Activated B cell treated with CpG ODN at 0.5 μM for 24 hours (primary cell): Measurements from ENCODE around the gene INPP4B. TPM values are rescaled to one million over a fixed set of nuclear protein-coding genes. Genes with fewer than 3 reads are reported as not detected.
A peak's percentile ranks its signal among the peaks of the same experiment; 100 is the strongest.

ENCODE experiments used
- ATAC-seq: fragments of 200-7000 bp; cut with Tn5 transposase; one replicate; pipeline ENCODE4 v1.10.0; 2021; ENCODE audit warnings: low read depth, mild to moderate bottlenecking, moderate library complexity
- CTCF ChIA-PET: fragments of 350-600 bp; sonication (Branson Sonifier 250); formaldehyde crosslinking; loops from one replicate; lab custom pipeline; 2021; ENCODE audit warnings: antibody characterized with exemption; lab: Charles Lee
- POLR2A ChIA-PET: fragments of 350-600 bp; sonication (Branson Sonifier 250); formaldehyde crosslinking; loops from one replicate; lab custom pipeline; 2021; ENCODE audit warnings: antibody characterized with exemption; lab: Charles Lee
- DNase-seq: peaks from one replicate; pipeline ENCODE4 v3.0.0; 2022
- H3K27ac Mint-ChIP-seq: one replicate; pipeline ENCODE4 v1.8.0; 2020; ENCODE audit warnings: mixed read lengths
- H3K27me3 Mint-ChIP-seq: one replicate; pipeline ENCODE4 v1.8.0; 2021; ENCODE audit warnings: mixed read lengths
- H3K36me3 Mint-ChIP-seq: one replicate; pipeline ENCODE4 v1.8.0; 2021; ENCODE audit warnings: low read depth, mixed read lengths
- H3K4me1 Mint-ChIP-seq: one replicate; pipeline ENCODE4 v1.8.0; 2021; ENCODE audit warnings: mixed read lengths
- H3K4me3 Mint-ChIP-seq: one replicate; pipeline ENCODE4 v1.8.0; 2020; ENCODE audit warnings: mild to moderate bottlenecking, mixed read lengths
- H3K9me3 Mint-ChIP-seq: one replicate; pipeline ENCODE4 v1.8.0; 2020; ENCODE audit warnings: mixed read lengths
- intact Hi-C: fragments of 100-400 bp; cut with micrococcal nuclease; formaldehyde crosslinking; loops from one replicate; pipeline ENCODE4 v1.15.1; 2024
- total RNA-seq: library from RNA; stranded (reverse); gene quantifications from 2 replicates; pipeline ENCODE4 v1.2.3, GENCODE V29; 2022
- TF ChIP-seq, protein P1 (sequence below): fragments of 200-600 bp; IDR thresholded peaks from one replicate; pipeline ENCODE4 v1.8.0; 2022; ENCODE audit warnings: antibody characterized with exemption, mild to moderate bottlenecking

Gene INPP4B
- total RNA-seq, 1 donor from 2014 or later, result 0.11 TPM

DNA sequence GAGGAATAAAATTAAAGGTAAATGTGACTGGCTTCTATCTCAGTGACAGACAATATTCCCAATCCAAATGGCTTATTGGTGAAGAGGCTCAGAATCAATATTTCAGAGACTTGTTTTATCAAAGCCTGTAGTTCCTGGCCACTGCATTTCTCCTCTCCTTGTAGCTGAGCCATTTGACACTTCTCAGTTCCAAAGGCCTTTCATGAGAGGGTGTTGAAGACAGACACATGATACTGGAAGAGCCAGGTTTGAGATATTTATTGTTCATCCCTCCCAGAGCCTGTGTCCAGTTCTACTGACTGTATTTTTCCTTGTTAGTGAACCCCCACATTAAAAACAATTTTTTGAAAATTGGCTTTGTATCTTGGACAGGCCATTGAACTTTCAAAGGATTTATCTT, 12.9 kb upstream of the INPP4B start:
- DNase-seq, result no peak
- Mint-ChIP-seq H3K4me3 (no peak overlapping the region), H3K9me3 (no peaks in the 10 kb centered on the region), H3K27me3 (peaks cover 2% of the 10 kb centered on the region), H3K36me3 (no peaks in the 10 kb centered on the region), H3K27ac (no peak overlapping the region), H3K4me1 (no peaks in the 10 kb centered on the region)
- intact Hi-C loops, result no loop called here
- CTCF ChIA-PET, result no interaction called here
- TF ChIP-seq, protein P1, sequence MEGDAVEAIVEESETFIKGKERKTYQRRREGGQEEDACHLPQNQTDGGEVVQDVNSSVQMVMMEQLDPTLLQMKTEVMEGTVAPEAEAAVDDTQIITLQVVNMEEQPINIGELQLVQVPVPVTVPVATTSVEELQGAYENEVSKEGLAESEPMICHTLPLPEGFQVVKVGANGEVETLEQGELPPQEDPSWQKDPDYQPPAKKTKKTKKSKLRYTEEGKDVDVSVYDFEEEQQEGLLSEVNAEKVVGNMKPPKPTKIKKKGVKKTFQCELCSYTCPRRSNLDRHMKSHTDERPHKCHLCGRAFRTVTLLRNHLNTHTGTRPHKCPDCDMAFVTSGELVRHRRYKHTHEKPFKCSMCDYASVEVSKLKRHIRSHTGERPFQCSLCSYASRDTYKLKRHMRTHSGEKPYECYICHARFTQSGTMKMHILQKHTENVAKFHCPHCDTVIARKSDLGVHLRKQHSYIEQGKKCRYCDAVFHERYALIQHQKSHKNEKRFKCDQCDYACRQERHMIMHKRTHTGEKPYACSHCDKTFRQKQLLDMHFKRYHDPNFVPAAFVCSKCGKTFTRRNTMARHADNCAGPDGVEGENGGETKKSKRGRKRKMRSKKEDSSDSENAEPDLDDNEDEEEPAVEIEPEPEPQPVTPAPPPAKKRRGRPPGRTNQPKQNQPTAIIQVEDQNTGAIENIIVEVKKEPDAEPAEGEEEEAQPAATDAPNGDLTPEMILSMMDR, result no peak
- POLR2A ChIA-PET, result no interaction called here
- no peak for ATAC-seq

DNA sequence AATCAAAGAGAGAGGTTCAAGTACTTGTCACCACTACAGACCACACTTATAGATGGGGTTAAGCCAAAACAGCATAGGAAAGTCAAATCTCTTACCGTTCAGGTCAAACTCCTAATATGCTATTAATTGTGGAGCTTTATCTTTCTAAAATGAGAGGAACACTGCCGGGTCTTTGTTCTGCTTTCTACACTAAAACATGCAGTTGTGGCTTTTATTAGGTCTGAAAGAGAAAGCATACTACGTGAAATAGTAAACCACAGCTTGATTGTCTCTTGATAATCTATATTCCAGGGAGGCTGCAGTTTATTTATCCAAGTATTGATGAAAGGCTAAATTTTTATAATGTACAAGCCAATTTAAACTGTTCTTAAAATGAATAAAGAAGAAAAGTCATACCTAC, 12.3 kb upstream of the INPP4B start:
- H3K27me3 Mint-ChIP-seq, result peaks cover 2% of the 10 kb centered on the region
- ATAC-seq (no peak), DNase-seq (no peak)
- no peaks in the 10 kb centered on the region for H3K36me3 Mint-ChIP-seq
- no peak overlapping the region for H3K27ac Mint-ChIP-seq
- H3K9me3 Mint-ChIP-seq, result no peaks in the 10 kb centered on the region
- ChIA-PET CTCF (no interaction called here), POLR2A (no interaction called here)
- no peak overlapping the region for H3K4me3 Mint-ChIP-seq
- intact Hi-C loops, result no loop called here
- no peaks in the 10 kb centered on the region for H3K4me1 Mint-ChIP-seq
- TF ChIP-seq, protein P1, result no peak

DNA sequence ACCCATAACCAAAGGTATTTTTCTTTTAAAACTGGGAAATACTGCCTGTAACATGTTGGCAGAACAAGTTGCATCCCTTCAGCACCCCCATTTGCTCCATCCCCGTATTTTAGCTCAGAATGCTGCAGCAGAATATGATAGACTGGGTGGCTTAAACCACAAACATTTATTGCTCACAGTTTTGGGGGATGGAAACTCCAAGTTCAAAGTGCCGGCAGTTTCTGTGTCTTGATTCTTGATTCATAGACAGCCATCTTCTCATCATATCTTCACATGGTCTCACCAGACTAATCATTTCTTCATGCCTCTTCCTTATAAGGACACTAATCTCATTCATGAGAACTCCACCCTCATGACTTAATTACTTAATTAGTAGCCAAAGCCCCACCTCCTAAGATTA, 10.5 kb upstream of the INPP4B start:
- intact Hi-C loops, result no loop called here
- H3K9me3 Mint-ChIP-seq, result no peaks in the 10 kb centered on the region
- H3K4me1 Mint-ChIP-seq, result no peaks in the 10 kb centered on the region
- H3K36me3 Mint-ChIP-seq, result no peaks in the 10 kb centered on the region
- H3K27me3 Mint-ChIP-seq, result peaks cover 2% of the 10 kb centered on the region
- POLR2A ChIA-PET, result no interaction called here
- no peak overlapping the region for H3K27ac Mint-ChIP-seq
- CTCF ChIA-PET, result no interaction called here
- DNase-seq, result no peak
- TF ChIP-seq, protein P1, result no peak
- no peak for ATAC-seq
- no peak overlapping the region for H3K4me3 Mint-ChIP-seq

DNA sequence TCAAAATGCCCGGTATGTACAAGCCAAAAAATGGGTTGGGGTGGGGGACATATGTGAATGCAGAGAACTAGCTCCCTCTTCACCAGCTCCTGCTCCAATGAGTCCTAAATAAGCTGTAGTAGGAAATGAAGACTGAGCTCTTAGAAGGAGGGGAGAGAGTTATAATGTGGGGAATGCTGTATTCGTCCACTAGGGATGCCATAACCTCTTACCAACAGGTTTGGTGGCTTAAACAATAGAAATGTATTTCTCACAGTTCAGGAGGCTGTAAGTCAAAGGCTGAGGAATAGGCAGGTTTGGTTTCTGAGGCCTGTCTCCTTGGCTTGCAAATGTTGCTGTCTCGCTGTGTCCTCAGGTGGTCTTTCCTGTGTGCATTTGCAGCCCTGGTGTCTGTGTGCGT, 4.4 kb upstream of the INPP4B start:
- ChIA-PET POLR2A (no interaction called here), CTCF (no interaction called here)
- Mint-ChIP-seq H3K4me1 (peaks cover 13% of the 10 kb centered on the region), H3K4me3 (no peak overlapping the region), H3K27me3 (peaks cover 29% of the 10 kb centered on the region), H3K27ac (no peak overlapping the region), H3K36me3 (no peaks in the 10 kb centered on the region), H3K9me3 (no peaks in the 10 kb centered on the region)
- intact Hi-C loops, result no loop called here
- TF ChIP-seq, protein P1, result no peak
- no peak for ATAC-seq
- no peak for DNase-seq

DNA sequence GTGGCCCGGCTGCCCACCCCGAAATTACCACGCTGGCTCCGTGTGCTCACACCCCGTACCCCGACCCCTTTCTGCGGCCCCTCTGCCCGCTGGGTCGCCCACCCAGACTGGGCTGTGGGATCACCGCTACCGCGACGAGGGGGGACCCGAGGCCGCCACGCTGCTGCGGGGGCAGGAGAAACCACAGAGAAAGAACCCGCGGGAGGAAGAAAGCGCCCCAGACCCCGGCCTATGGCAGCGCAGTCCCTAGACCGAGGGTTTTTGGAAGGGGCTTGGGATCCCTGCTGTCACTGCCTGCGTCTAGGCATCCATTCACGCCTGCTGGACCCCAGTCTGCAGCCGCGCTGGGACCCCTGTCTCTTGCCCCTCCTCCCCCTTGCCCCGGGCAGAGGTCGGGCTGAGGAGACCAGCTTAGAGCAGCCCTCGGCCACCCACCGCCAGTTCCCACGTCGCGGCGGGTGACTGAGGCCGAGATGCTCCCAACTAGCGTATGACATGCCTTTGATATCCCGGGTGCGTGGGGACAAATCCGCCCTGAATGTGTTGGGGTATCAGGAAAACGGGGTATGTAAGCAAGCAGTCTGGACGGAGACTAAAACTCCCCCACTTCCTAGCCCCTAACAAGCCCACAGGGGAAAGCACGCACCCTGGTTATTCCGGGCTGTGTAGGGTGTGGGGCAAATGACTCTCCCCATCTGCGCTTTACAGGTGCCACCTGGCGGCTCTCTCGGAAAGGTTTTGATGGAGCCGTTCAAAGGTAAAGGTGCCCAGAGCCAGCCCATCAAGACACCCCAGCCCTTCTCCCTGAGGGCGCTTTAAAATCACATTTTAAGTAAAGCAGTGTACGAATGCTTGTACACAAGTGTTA, 862 bp upstream of the INPP4B start:
- ChIA-PET CTCF (interaction anchor here (1.4 kb wide), 1 partner anchor 722 kb away, joined by 3 read pairs; no protein-coding TSS in a partner anchor), POLR2A (no interaction called here)
- Mint-ChIP-seq H3K4me1 (peaks cover 16% of the 10 kb centered on the region), H3K36me3 (no peaks in the 10 kb centered on the region), H3K27ac (no peak overlapping the region), H3K9me3 (no peaks in the 10 kb centered on the region), H3K27me3 (peaks cover 42% of the 10 kb centered on the region), H3K4me3 (peak overlapping the region; percentile 76)
- DNase-seq (no peak), ATAC-seq (peak; percentile 57)
- intact Hi-C loops, result loop anchor here (1.0 to 5.0 kb wide), 6 partner anchors 494 to 1985 kb away; no protein-coding TSS in a partner anchor
- TF ChIP-seq, protein P1, result no peak
